LNCaP clone FGC (cell line): ENCODE measurements around the gene DDX1.

Source experiments
- DNase-seq: peaks from one replicate; pipeline ENCODE4 v3.0.0-alpha.2; 2011; ENCODE audit warnings: low read depth
- H3K4me3 ChIP-seq: 2 replicates; pipeline ENCODE4 v1.5.1; 2011; ENCODE audit warnings: mild to moderate bottlenecking, low read depth, low read length, control low read depth
- TF ChIP-seq, protein P1 (sequence below): IDR thresholded peaks from 2 replicates; pipeline ENCODE4 v1.5.1; 2012; ENCODE audit warnings: mild to moderate bottlenecking; ENCODE audit not compliant: control insufficient read depth, insufficient read depth; ENCODE audit errors: extremely low read depth

The DDX1 gene

DNA sequence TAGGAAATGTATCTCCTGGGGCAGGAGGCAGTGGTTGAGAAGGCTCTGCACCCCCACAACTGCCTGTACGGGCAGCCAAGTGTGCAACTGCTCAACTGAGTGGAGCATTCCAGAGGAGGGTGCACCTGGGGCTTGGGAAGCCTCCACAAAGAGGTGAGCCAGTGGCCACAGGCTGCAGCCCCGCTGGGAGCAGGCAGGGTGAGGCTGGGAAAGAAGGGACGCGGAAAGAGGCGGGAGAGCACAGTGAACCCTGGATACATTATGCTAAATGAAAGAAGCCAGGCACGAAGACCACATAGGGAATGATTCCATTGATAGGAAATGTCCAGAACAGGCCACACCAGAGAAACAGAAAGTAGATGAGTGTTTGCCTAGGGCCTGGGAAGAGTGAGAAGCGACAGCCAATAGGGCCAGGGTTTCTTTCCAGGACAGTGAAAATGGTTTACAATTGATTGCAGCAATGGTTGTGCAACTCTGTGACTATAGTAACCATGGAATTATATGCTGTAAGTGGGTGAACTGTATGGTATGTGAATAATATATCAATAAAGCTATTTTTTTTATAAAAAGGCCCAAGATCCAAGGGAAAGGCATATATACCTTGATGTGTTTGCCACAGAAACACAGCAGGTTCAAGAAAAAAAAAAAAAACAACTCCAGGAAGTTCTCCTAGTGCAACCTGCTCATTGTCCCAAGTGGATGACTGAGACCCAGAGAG is 82.4 kb downstream of the DDX1 start:
- no peak for DNase-seq
- TF ChIP-seq, protein P1, sequence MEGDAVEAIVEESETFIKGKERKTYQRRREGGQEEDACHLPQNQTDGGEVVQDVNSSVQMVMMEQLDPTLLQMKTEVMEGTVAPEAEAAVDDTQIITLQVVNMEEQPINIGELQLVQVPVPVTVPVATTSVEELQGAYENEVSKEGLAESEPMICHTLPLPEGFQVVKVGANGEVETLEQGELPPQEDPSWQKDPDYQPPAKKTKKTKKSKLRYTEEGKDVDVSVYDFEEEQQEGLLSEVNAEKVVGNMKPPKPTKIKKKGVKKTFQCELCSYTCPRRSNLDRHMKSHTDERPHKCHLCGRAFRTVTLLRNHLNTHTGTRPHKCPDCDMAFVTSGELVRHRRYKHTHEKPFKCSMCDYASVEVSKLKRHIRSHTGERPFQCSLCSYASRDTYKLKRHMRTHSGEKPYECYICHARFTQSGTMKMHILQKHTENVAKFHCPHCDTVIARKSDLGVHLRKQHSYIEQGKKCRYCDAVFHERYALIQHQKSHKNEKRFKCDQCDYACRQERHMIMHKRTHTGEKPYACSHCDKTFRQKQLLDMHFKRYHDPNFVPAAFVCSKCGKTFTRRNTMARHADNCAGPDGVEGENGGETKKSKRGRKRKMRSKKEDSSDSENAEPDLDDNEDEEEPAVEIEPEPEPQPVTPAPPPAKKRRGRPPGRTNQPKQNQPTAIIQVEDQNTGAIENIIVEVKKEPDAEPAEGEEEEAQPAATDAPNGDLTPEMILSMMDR = no peak
- H3K4me3 ChIP-seq = no peak overlapping the region

DNA sequence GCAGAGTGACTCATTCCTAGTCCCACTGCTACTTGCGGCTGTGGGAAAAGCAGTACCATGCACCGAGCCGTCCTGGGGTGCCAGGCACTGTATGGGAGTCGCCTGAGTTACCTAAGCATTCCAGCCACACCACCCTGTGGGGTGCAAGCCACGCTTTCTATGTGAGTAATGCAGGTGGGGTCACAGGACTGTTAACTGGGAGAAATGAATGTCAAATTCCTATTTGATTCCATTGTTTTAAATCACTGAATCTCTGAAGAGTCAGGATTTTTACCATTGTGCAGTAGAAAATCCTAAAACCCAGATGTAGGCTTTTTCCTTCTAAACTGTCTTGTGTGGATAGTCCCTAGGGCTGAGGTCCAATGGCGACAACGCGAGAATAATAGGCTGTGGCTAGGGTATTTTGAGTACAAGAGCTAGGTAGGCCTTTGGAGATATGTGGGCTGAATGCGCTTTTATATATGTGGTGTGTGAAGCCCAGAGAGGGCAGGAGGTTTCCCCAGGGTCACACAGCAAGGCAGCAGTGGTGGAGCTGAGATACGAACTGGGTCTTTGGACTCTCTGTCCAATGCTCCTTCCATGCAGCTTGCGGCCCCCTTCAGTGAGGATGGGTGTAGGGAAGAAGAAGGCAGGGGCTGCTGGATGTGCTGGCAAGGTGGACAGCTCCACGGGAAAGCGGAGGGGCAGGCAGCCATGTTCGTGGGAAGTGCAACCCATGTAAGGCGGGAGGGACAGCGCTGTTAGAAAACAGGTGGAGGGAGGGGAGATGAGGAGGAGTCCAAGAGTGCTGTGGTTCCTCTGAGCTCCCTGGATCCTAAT is 83.2 kb downstream of the DDX1 start:
- TF ChIP-seq, protein P1 = no peak
- H3K4me3 ChIP-seq = no peak overlapping the region
- DNase-seq = no peak

DNA sequence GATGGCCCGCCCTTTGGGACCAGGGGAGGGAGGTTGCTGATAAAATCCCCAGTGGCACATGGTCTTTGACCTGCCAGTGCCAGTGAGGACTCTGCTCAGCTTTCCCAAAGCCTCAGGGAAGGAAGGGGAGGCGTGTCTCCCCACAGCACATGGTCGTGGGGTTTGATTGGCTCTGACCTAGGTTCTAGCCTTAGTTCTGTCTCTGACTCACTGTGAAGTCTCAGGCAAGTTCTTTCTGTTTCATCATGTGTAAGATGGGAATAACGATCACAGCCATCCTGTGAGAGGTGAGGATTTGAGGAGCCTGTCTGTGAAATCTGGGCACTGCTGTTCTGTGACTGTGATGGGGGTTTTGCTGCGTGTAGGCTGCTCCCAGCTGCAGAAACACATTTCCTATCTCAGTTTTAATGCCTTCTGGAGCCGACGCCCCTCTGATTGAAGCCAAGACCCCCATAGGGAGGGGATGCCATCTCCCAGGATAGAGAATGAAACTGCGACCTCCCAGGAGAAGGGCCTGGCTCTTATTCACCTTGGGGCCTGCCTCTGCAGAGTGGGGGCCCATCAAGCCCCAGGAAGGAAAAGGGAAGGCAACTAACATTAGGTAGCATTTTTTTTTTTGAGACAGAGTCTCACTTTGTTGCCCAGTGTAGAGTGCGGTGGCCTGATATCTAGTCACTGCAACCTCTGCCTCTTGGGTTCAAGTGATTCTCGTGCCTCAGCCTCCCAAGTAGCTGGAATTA is 84.0 kb downstream of the DDX1 start:
- TF ChIP-seq, protein P1 = no peak
- H3K4me3 ChIP-seq = no peak overlapping the region
- DNase-seq = no peak

DNA sequence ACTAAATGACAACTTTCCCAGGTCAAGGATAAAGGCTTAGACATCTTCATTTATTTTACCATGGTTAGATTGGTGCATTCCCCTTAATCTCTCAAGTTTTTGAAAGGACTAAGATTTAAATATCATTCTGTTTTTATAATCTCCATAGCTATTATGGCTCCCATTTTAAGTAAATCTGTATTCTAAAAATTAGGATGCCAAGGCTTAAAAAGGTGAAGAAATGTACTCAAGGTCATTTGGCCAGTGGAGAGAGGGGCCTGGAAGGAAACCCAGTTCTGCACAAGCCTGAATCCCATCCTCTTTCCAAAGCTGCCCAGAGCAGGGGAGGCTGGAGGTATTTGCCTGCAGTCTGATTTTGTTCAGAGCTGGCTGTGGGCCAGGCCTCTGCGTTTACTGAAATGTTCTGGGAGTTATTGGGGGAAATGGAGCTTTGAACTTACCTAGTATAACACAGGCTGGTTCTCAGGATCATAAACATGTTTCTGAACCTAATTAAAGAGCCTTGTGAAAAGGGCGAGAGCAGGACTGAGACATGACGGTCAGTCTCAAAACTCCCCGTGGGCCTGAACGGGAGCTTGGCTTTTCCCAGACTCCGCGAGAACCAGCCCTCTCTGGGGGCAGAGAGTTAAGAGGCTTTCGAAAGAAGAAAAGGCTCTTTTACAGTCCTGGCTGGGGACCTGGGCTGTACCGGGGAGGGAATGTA is 85.6 kb downstream of the DDX1 start:
- TF ChIP-seq, protein P1 = no peak
- no peak overlapping the region for H3K4me3 ChIP-seq
- no peak for DNase-seq

DNA sequence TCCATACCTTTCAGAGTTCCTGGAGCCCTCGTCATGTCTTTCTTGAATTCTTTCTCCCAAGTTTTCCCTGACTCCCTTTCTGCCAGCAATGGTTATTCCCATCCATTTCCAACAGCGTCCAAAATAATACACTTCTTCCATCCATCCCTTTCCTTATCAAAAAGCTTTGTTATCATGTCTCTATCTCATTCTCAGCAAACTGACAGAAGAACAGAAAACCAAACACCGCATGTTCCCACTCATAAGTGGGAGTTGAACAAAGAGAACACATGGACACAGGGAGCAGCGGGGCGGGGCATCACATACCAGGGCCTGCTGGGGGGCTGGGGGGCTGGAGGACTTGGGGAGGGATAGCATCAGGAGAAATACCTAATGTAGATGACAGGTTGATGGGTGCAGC is 86.7 kb downstream of the DDX1 start:
- TF ChIP-seq, protein P1 = no peak
- no peak for DNase-seq
- no peak overlapping the region for H3K4me3 ChIP-seq

DNA sequence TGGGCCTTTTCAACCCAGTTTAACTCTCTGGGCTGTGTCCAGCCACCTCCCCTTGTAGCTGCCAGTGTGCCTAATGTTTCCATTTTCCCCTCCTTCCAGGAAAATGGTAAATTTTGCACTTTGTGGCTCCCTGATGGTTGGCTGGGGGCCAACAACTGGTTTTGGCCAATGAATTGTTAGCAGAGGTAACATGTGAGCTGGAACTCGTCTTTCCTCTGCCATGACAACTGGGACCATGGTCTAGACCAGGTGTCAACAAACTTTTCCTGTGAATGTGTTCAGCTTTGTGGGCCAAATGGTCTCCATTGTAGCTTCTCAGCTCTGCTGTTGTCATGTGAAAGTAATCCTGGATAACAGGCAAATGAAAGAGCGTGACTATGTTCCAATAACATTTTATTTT is 87.2 kb downstream of the DDX1 start:
- DNase-seq = no peak
- TF ChIP-seq, protein P1 = no peak
- no peak overlapping the region for H3K4me3 ChIP-seq
